WTC11 (cell line): ENCODE data around the gene EML2. TPM values are rescaled to one million over a fixed set of nuclear protein-coding genes. Genes with fewer than 3 reads are reported as not detected.

Source experiments
- ATAC-seq: fragments of 200-7000 bp; cut with Tn5 transposase; 2 replicates; pipeline ENCODE4 v1.10.0; 2021; ENCODE audit warnings: mild to moderate bottlenecking, moderate library complexity
- CTCF ChIA-PET: fragments of 300-600 bp; sonication (Branson Sonifier 250); formaldehyde crosslinking; loops from one replicate; lab custom pipeline; 2021; ENCODE audit warnings: antibody characterized with exemption; lab: Charles Lee
- POLR2A ChIA-PET: fragments of 350-600 bp; sonication (Branson Sonifier 250); formaldehyde crosslinking; loops from one replicate; lab custom pipeline; 2021; ENCODE audit warnings: antibody characterized with exemption; lab: Charles Lee
- DNase-seq: peaks from one replicate; pipeline ENCODE4 v3.0.0; 2021; ENCODE audit warnings: low spot score
- H3K27ac Mint-ChIP-seq: 2 replicates; pipeline ENCODE4 v1.8.0; 2021; ENCODE audit warnings: mixed read lengths
- H3K27me3 Mint-ChIP-seq: 2 replicates; pipeline ENCODE4 v1.8.0; 2021; ENCODE audit warnings: low read depth, mild to moderate bottlenecking, moderate library complexity, mixed read lengths
- H3K36me3 Mint-ChIP-seq: 2 replicates; pipeline ENCODE4 v1.8.0; 2021; ENCODE audit warnings: mixed read lengths
- H3K4me1 Mint-ChIP-seq: 2 replicates; pipeline ENCODE4 v1.8.0; 2022; ENCODE audit warnings: mixed read lengths
- H3K4me3 Mint-ChIP-seq: 2 replicates; pipeline ENCODE4 v1.8.0; 2021; ENCODE audit warnings: mild to moderate bottlenecking, moderate library complexity, mixed read lengths
- H3K9me3 Mint-ChIP-seq: 2 replicates; pipeline ENCODE4 v1.8.0; 2021; ENCODE audit warnings: mixed read lengths
- ATF1 ChIP-seq: sonication (generic); formaldehyde crosslinking; IDR thresholded peaks from 2 replicates; pipeline ENCODE4 v1.8.1; 2023; ENCODE audit warnings: mild to moderate bottlenecking, moderate library complexity, missing genetic modification reagents
- CREB1 ChIP-seq: sonication (generic); formaldehyde crosslinking; IDR thresholded peaks from 2 replicates; pipeline ENCODE4 v1.8.0; 2023; ENCODE audit warnings: mild to moderate bottlenecking, missing genetic modification reagents
- ELF4 ChIP-seq: sonication (generic); formaldehyde crosslinking; IDR thresholded peaks from 2 replicates; pipeline ENCODE4 v1.8.1; 2022; ENCODE audit warnings: low read depth, mild to moderate bottlenecking, moderate library complexity, missing genetic modification reagents
- ESRRA ChIP-seq: sonication (generic); formaldehyde crosslinking; IDR thresholded peaks from 2 replicates; pipeline ENCODE4 v1.8.1; 2022; ENCODE audit warnings: mild to moderate bottlenecking, missing genetic modification reagents, borderline replicate concordance
- ETV6 ChIP-seq: sonication (generic); formaldehyde crosslinking; IDR thresholded peaks from 2 replicates; pipeline ENCODE4 v1.8.1; 2022; ENCODE audit warnings: mild to moderate bottlenecking, missing genetic modification reagents
- FOXJ3 ChIP-seq: sonication (generic); formaldehyde crosslinking; IDR thresholded peaks from 2 replicates; pipeline ENCODE4 v1.9.0; 2021; ENCODE audit warnings: missing genetic modification reagents, mild to moderate bottlenecking, borderline replicate concordance
- FOXK1 ChIP-seq: sonication (generic); formaldehyde crosslinking; IDR thresholded peaks from 2 replicates; pipeline ENCODE4 v1.8.0; 2022; ENCODE audit warnings: mild to moderate bottlenecking, moderate library complexity, missing genetic modification reagents
- FOXP1 ChIP-seq: sonication (generic); formaldehyde crosslinking; IDR thresholded peaks from 2 replicates; pipeline ENCODE4 v1.8.0; 2022; ENCODE audit warnings: missing genetic modification reagents, mild to moderate bottlenecking, moderate library complexity, borderline replicate concordance
- GABPB1 ChIP-seq: sonication (generic); formaldehyde crosslinking; IDR thresholded peaks from 2 replicates; pipeline ENCODE4 v1.8.1; 2023; ENCODE audit warnings: mild to moderate bottlenecking, missing genetic modification reagents
- IRF2 ChIP-seq: sonication (generic); formaldehyde crosslinking; IDR thresholded peaks from 2 replicates; pipeline ENCODE4 v1.8.0; 2022; ENCODE audit warnings: low read depth, missing genetic modification reagents, borderline replicate concordance
- NFE2L1 ChIP-seq: sonication (generic); formaldehyde crosslinking; IDR thresholded peaks from 2 replicates; pipeline ENCODE4 v1.8.1; 2023; ENCODE audit warnings: missing genetic modification reagents
- NR1H2 ChIP-seq: sonication (generic); formaldehyde crosslinking; IDR thresholded peaks from 2 replicates; pipeline ENCODE4 v1.9.0; 2021; ENCODE audit warnings: mild to moderate bottlenecking, moderate library complexity, missing genetic modification reagents
- NR2C2 ChIP-seq: sonication (generic); formaldehyde crosslinking; IDR thresholded peaks from 2 replicates; pipeline ENCODE4 v1.8.0; 2022; ENCODE audit warnings: mild to moderate bottlenecking, missing genetic modification reagents
- NR3C1 ChIP-seq: sonication (generic); formaldehyde crosslinking; conservative IDR thresholded peaks from 2 replicates; pipeline ENCODE4 v1.8.1; 2023; ENCODE audit warnings: low read depth, mild to moderate bottlenecking, missing genetic modification reagents
- OVOL2 ChIP-seq: fragments of 250-450 bp; sonication (Bioruptor Pico); IDR thresholded peaks from 2 replicates; pipeline ENCODE4 v1.9.0; 2021; ENCODE audit warnings: mild to moderate bottlenecking, borderline replicate concordance
- SMAD3 ChIP-seq: sonication (generic); formaldehyde crosslinking; IDR thresholded peaks from 2 replicates; pipeline ENCODE4 v1.8.0; 2022; ENCODE audit warnings: missing genetic modification reagents, mild to moderate bottlenecking, borderline replicate concordance
- SMAD4 ChIP-seq: sonication (generic); formaldehyde crosslinking; IDR thresholded peaks from 2 replicates; pipeline ENCODE4 v1.8.0; 2022; ENCODE audit warnings: mild to moderate bottlenecking, missing genetic modification reagents
- SP1 ChIP-seq: sonication (generic); formaldehyde crosslinking; conservative IDR thresholded peaks from 2 replicates; pipeline ENCODE4 v1.8.1; 2022; ENCODE audit warnings: missing genetic modification reagents
- ZNF416 ChIP-seq: fragments of 250-450 bp; sonication (Bioruptor Pico); IDR thresholded peaks from 2 replicates; pipeline ENCODE4 v1.9.0; 2021; ENCODE audit warnings: mild to moderate bottlenecking, inconsistent platforms
- ZNF423 ChIP-seq: fragments of 250-450 bp; sonication (Bioruptor Pico); IDR thresholded peaks from 2 replicates; pipeline ENCODE4 v2.1.2; 2022; ENCODE audit warnings: mild to moderate bottlenecking, moderate library complexity
- total RNA-seq: library from RNA; stranded (reverse); gene quantifications from 3 replicates; pipeline ENCODE4 v1.2.3, GENCODE V29; 2021
- TF ChIP-seq, protein P1 (sequence below): sonication (generic); formaldehyde crosslinking; IDR thresholded peaks from 2 replicates; pipeline ENCODE4 v1.8.1; 2022; ENCODE audit warnings: missing genetic modification reagents, borderline replicate concordance
- TF ChIP-seq, protein P2 (sequence below): sonication (generic); formaldehyde crosslinking; IDR thresholded peaks from 2 replicates; pipeline ENCODE4 v1.8.0; 2022; ENCODE audit warnings: mild to moderate bottlenecking, missing genetic modification reagents
- TF ChIP-seq, protein P3 (sequence below): fragments of 250-450 bp; sonication (Bioruptor Pico); conservative IDR thresholded peaks from 2 replicates; pipeline ENCODE4 v1.9.0; 2021; ENCODE audit warnings: mild to moderate bottlenecking
- TF ChIP-seq, protein P4 (sequence below): sonication (generic); formaldehyde crosslinking; IDR thresholded peaks from 2 replicates; pipeline ENCODE4 v1.8.0; 2022; ENCODE audit warnings: mild to moderate bottlenecking, missing genetic modification reagents
- TF ChIP-seq, protein P5 (sequence below): fragments of 250-450 bp; sonication (Bioruptor Pico); IDR thresholded peaks from 2 replicates; pipeline ENCODE4 v1.9.0; 2021; ENCODE audit warnings: mild to moderate bottlenecking, borderline replicate concordance
- TF ChIP-seq, protein P6 (sequence below): sonication (generic); formaldehyde crosslinking; IDR thresholded peaks from 2 replicates; pipeline ENCODE4 v1.8.1; 2023; ENCODE audit warnings: mild to moderate bottlenecking, moderate library complexity, missing genetic modification reagents

Gene EML2
- total RNA-seq, 1 experiment from 2014 or later = 63.3 TPM

DNA sequence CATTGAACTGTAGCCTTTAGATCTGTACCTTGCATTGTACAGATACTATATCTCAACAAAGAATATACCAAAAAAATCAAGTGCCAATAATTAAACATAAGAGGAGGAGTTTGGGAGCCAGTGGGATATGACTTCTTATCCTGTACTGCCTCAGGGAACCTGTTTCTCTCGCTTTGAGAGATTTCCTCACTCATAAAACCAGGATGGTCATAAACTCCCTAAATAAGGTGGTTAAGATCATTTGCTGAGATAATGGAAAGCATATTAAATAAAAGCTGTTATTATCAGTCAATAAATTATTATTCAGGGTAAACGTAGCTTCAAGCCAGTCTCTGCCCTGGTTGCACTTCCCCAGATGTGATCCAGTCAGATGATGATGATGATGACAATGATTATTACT, 71.6 kb downstream of the EML2 start (continued):
- no peak for TF ChIP-seq ESRRA (CRISPR knock-in tag)

DNA sequence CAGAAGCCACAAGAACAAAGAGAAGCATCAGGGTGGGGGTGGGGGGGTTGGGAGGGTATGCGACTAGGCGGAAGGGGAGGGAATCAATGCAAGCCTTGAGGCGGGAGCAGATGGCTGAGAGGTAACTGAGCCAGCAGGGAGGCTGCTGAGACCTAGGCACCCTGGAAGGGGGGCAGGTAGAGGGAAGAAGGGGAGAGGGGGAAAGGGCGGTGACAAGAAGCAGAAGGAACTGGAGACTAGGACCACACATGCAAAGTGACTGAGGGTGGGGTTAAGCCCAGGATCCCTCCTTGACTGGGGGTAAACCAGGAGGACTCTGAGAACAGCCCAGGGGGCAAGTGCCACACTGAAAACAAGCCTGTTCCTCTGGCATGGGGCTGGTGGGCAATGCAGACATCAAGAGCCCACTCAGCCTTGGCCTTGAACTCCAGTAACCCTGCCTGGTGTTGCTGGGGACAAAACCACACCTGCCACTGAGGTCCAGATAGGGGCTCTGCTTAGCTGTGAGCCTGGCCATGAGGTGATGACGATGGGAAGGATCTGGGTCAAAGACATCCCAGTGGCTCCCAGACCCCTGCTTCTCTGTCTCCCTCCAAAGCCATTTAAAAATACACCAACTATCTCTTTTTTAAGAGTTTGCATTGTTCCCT, 74.9 kb downstream of the EML2 start:
- ChIA-PET POLR2A (interaction anchor here (0.6 to 1.0 kb wide), 3 partner anchors 35 to 1225 kb away, joined by 3 read pairs; no protein-coding TSS in a partner anchor), CTCF (interaction anchor here (0.8 to 2.0 kb wide), 2 partner anchors 11 to 128 kb away, joined by 5 read pairs; partner anchors contain the start of gene QPCTL)
- Mint-ChIP-seq H3K27me3 (no peaks in the 10 kb centered on the region), H3K27ac (peak overlapping the region; percentile 87), H3K9me3 (no peaks in the 10 kb centered on the region), H3K4me3 (no peak overlapping the region), H3K4me1 (peaks cover 20% of the 10 kb centered on the region), H3K36me3 (no peaks in the 10 kb centered on the region)
- peak; percentile 65 for DNase-seq
- peak; percentile 92 for ATAC-seq
- TF ChIP-seq SMAD4 (CRISPR knock-in tag) = no peak
- TF ChIP-seq FOXJ3 (CRISPR knock-in tag) = no peak
- TF ChIP-seq CREB1 (CRISPR knock-in tag) = no peak
- peak; percentile 30; the same call in 1 of the 2 replicates for TF ChIP-seq SP1 (CRISPR knock-in tag)
- TF ChIP-seq, protein P1, sequence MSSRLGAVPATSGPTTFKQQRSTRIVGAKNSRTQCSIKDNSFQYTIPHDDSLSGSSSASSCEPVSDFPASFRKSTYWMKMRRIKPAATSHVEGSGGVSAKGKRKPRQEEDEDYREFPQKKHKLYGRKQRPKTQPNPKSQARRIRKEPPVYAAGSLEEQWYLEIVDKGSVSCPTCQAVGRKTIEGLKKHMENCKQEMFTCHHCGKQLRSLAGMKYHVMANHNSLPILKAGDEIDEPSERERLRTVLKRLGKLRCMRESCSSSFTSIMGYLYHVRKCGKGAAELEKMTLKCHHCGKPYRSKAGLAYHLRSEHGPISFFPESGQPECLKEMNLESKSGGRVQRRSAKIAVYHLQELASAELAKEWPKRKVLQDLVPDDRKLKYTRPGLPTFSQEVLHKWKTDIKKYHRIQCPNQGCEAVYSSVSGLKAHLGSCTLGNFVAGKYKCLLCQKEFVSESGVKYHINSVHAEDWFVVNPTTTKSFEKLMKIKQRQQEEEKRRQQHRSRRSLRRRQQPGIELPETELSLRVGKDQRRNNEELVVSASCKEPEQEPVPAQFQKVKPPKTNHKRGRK = no peak
- no peak for TF ChIP-seq NR2C2 (CRISPR knock-in tag)
- no peak for TF ChIP-seq ELF4 (CRISPR knock-in tag)
- no peak for TF ChIP-seq ATF1 (CRISPR knock-in tag)
- no peak for TF ChIP-seq OVOL2
- TF ChIP-seq NR3C1 (CRISPR knock-in tag) = no peak
- TF ChIP-seq, protein P2, sequence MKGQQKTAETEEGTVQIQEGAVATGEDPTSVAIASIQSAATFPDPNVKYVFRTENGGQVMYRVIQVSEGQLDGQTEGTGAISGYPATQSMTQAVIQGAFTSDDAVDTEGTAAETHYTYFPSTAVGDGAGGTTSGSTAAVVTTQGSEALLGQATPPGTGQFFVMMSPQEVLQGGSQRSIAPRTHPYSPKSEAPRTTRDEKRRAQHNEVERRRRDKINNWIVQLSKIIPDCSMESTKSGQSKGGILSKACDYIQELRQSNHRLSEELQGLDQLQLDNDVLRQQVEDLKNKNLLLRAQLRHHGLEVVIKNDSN (CRISPR knock-in tag) = no peak
- TF ChIP-seq SMAD3 = no peak
- TF ChIP-seq GABPB1 (CRISPR knock-in tag) = no peak
- TF ChIP-seq, protein P3, sequence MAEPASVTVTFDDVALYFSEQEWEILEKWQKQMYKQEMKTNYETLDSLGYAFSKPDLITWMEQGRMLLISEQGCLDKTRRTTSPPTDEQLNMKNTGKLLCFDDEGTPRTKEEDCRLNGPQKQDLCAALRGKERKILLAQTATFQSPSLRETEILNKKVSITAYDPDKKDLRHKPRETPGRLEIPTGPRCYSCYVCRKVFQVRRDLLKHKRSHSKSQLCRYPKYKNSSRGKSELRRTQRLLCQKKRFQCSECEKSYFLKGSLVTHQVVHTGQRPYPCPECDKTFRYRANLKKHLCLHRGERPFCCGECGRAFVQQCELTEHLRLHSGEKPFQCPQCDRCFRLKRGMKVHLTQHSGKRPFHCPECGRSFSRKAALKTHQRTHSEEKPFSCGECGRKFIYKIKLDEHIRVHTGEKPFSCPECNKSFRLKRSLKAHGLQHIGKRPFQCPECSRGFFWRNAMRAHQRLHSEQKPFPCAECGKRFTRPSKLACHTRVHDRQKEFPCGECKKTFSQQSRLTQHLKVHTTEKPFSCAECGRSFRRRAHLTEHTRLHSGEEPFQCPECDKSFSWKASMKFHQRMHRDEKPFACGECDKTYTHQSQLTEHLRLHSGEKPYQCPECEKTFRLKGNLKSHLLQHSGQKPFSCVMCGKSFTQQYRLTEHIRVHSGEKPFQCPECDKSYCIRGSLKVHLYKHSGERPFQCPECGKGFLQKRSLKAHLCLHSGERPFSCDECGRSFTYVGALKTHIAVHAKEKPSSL (CRISPR knock-in tag) = no peak
- TF ChIP-seq ESRRA (CRISPR knock-in tag) = no peak
- TF ChIP-seq, protein P4, sequence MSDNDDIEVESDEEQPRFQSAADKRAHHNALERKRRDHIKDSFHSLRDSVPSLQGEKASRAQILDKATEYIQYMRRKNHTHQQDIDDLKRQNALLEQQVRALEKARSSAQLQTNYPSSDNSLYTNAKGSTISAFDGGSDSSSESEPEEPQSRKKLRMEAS (CRISPR knock-in tag) = 0 out of 2 replicates have a peak, but pooled peaks have one; percentile 7
- TF ChIP-seq, protein P5, sequence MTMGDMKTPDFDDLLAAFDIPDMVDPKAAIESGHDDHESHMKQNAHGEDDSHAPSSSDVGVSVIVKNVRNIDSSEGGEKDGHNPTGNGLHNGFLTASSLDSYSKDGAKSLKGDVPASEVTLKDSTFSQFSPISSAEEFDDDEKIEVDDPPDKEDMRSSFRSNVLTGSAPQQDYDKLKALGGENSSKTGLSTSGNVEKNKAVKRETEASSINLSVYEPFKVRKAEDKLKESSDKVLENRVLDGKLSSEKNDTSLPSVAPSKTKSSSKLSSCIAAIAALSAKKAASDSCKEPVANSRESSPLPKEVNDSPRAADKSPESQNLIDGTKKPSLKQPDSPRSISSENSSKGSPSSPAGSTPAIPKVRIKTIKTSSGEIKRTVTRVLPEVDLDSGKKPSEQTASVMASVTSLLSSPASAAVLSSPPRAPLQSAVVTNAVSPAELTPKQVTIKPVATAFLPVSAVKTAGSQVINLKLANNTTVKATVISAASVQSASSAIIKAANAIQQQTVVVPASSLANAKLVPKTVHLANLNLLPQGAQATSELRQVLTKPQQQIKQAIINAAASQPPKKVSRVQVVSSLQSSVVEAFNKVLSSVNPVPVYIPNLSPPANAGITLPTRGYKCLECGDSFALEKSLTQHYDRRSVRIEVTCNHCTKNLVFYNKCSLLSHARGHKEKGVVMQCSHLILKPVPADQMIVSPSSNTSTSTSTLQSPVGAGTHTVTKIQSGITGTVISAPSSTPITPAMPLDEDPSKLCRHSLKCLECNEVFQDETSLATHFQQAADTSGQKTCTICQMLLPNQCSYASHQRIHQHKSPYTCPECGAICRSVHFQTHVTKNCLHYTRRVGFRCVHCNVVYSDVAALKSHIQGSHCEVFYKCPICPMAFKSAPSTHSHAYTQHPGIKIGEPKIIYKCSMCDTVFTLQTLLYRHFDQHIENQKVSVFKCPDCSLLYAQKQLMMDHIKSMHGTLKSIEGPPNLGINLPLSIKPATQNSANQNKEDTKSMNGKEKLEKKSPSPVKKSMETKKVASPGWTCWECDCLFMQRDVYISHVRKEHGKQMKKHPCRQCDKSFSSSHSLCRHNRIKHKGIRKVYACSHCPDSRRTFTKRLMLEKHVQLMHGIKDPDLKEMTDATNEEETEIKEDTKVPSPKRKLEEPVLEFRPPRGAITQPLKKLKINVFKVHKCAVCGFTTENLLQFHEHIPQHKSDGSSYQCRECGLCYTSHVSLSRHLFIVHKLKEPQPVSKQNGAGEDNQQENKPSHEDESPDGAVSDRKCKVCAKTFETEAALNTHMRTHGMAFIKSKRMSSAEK (CRISPR knock-in tag) = no peak
- TF ChIP-seq ETV6 = no peak
- TF ChIP-seq, protein P6, sequence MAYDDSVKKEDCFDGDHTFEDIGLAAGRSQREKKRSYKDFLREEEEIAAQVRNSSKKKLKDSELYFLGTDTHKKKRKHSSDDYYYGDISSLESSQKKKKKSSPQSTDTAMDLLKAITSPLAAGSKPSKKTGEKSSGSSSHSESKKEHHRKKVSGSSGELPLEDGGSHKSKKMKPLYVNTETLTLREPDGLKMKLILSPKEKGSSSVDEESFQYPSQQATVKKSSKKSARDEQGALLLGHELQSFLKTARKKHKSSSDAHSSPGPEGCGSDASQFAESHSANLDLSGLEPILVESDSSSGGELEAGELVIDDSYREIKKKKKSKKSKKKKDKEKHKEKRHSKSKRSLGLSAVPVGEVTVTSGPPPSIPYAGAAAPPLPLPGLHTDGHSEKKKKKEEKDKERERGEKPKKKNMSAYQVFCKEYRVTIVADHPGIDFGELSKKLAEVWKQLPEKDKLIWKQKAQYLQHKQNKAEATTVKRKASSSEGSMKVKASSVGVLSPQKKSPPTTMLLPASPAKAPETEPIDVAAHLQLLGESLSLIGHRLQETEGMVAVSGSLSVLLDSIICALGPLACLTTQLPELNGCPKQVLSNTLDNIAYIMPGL = no peak
- TF ChIP-seq FOXK1 (CRISPR knock-in tag) = no peak
- TF ChIP-seq NFE2L1 (CRISPR knock-in tag) = no peak
- TF ChIP-seq FOXP1 = no peak
- no peak for TF ChIP-seq IRF2
- no peak for TF ChIP-seq NR1H2
- TF ChIP-seq ZNF416 = no peak
- peak; percentile 52; the same call in 1 of the 2 replicates for TF ChIP-seq ZNF423
